ENCODE results near the gene CD109.
"Not testable (repeated sequence)": the region's sequence is repeated elsewhere in the genome, so short reads cannot be mapped to it uniquely, and the experiment has no call there.

CD109 gene

GRCh38 chr6:73695619-73696421 is at the start of gene CD109:
Gene CD109 (plus strand): TSS chr6:73696203. CDS start chr6:73696216, 13 bp downstream.
- in situ Hi-C loops (cut with MboI; ENCODE audit: low sequenced_read_pairs): no loop called here

GRCh38 chr6:73648166-73648565 is 47.8 kb upstream of the CD109 start:
- in situ Hi-C loops (cut with MboI; ENCODE audit: low sequenced_read_pairs): no loop called here

- in situ Hi-C loops (cut with MboI; ENCODE audit: low sequenced_read_pairs): no loop called here
Measured at GRCh38 chr6:73649783-73650182, 46.2 kb upstream of the CD109 start.

- in situ Hi-C loops (cut with MboI; ENCODE audit: low sequenced_read_pairs): no loop called here
Measured at GRCh38 chr6:73652637-73653570, 43.1 kb upstream of the CD109 start.

GRCh38 chr6:73653571-73654424 is 42.2 kb upstream of the CD109 start, which contains the start of gene SLC17A5:
Gene SLC17A5 (minus strand): TSS chr6:73653992. CDS start chr6:73653886, 106 bp downstream.
- in situ Hi-C loops (cut with MboI; ENCODE audit: low sequenced_read_pairs): no loop called here

- in situ Hi-C loops (cut with MboI; ENCODE audit: low sequenced_read_pairs): no loop called here
Measured at GRCh38 chr6:73655341-73655917, 40.6 kb upstream of the CD109 start.

GRCh38 chr6:73656531-73657145 is 39.4 kb upstream of the CD109 start:
- in situ Hi-C loops (cut with MboI; ENCODE audit: low sequenced_read_pairs): no loop called here

- in situ Hi-C loops (cut with MboI; ENCODE audit: low sequenced_read_pairs): no loop called here
Measured at GRCh38 chr6:73657201-73657600, 38.8 kb upstream of the CD109 start.

- in situ Hi-C loops (cut with MboI; ENCODE audit: low sequenced_read_pairs): no loop called here
Measured at GRCh38 chr6:73664701-73665100, 31.3 kb upstream of the CD109 start.

- in situ Hi-C loops (cut with MboI; ENCODE audit: low sequenced_read_pairs): no loop called here
Measured at GRCh38 chr6:73665686-73666319, 30.2 kb upstream of the CD109 start.

- in situ Hi-C loops (cut with MboI; ENCODE audit: low sequenced_read_pairs): no loop called here
Measured at GRCh38 chr6:73666393-73666792, 29.6 kb upstream of the CD109 start.

GRCh38 chr6:73667798-73668197 is 28.2 kb upstream of the CD109 start:
- in situ Hi-C loops (cut with MboI; ENCODE audit: low sequenced_read_pairs): no loop called here

GRCh38 chr6:73669005-73669404 is 27.0 kb upstream of the CD109 start:
- in situ Hi-C loops (cut with MboI; ENCODE audit: low sequenced_read_pairs): no loop called here

GRCh38 chr6:73671911-73672685 is 23.9 kb upstream of the CD109 start:
- in situ Hi-C loops (cut with MboI; ENCODE audit: low sequenced_read_pairs): no loop called here

GRCh38 chr6:73675466-73676098 is 20.4 kb upstream of the CD109 start:
- in situ Hi-C loops (cut with MboI; ENCODE audit: low sequenced_read_pairs): no loop called here

GRCh38 chr6:73679009-73679408 is 17.0 kb upstream of the CD109 start:
- in situ Hi-C loops (cut with MboI; ENCODE audit: low sequenced_read_pairs): no loop called here

GRCh38 chr6:73679846-73680245 is 16.2 kb upstream of the CD109 start:
- in situ Hi-C loops (cut with MboI; ENCODE audit: low sequenced_read_pairs): not testable (repeated sequence)

- in situ Hi-C loops (cut with MboI; ENCODE audit: low sequenced_read_pairs): no loop called here
Measured at GRCh38 chr6:73680289-73680918, 15.6 kb upstream of the CD109 start.

All from HL-60/S4 treated with retinoic acid at 250 ng/mL for 4 days and 3 days (cell line).